IPS-11a (cell line): Measurements from ENCODE around the gene SLC9A9.
"Not testable (repeated sequence)": the region's sequence is repeated elsewhere in the genome, so short reads cannot be mapped to it uniquely, and the experiment has no call there.

Experiments used
- H3K4me3 ChIP-seq: one replicate; pipeline ENCODE4 v1.5.1; 2013; ENCODE audit warnings: low read depth, low read length, control low read depth

SLC9A9 gene

DNA sequence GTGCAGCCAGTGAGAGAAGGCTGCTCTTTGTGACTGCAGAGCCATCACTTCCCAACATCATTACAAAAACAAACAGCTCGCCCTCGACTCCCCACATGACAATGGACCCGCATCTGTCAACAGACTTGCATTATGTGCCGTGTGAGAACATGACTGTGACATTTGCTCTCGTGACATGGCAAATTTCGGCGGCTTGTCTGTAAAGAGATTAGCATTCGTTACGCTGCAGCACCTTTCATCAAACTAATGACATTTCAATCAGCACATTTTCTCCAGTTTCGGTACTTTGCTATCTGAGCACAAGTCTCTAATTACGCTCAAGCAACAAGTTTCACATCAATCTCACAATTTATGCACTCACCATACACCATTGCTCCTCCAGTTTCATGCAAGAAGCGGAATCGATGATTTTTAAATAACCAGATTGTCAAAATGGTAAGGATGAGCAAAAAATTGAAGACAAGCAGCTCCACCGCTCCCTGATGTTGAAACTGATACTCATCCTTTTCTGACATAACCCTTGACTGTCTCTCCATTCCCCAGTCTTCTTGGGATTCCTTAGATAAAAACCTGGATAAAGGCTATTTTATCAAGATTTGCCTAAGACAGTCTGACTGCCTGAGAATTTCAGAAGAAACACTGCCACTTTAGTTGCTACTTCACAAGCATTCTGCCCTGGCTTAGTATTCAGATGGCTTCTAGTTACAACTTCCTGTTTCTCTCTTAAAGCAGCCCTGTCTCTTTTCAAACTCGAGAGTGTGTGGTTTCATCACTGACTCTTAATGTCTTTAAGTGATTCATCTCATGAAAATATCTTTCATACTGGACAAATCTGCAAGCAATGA, at the start of gene SLC9A9:
SLC9A9 (minus strand) TSS at position 682 of the 845 bp plus-strand sequence; CDS start at position 536, 146 bp downstream.
- H3K4me3 ChIP-seq: peak within 1 kb of the TSS; percentile 14

DNA sequence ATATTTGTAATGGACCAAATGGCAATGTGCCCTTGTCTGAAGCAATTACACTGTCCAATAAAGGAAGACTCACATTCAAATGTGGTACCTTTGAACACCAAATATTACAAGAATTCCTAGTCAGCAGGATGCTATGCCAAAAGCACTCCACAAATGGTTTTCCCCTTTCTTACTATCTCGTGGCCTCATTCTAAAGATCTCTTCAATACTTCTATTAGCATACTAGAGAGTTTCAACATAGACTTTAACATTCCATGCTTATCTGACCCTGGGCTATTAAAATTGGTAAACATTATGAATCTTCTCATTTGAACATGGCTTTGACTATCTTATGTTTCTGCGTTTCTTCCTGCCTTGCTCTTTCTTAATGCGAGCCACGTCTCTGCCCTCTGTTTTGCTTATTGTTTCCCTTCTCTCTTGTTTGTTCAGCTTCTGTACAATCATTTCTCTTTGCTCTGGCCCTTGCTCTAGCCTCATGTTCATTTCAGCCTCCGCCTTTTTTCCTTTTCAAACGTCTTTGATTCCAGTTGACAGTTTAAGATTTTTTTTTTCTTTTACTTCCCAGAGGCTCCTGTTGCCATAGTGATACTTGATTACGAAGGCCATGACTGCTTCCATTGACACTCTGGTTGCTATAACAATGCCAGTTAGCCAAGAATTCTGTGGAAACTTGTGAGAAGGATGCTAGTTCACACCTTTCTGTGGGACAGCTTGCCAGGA, 49.5 kb upstream of the SLC9A9 start:
- no peak overlapping the region for H3K4me3 ChIP-seq

DNA sequence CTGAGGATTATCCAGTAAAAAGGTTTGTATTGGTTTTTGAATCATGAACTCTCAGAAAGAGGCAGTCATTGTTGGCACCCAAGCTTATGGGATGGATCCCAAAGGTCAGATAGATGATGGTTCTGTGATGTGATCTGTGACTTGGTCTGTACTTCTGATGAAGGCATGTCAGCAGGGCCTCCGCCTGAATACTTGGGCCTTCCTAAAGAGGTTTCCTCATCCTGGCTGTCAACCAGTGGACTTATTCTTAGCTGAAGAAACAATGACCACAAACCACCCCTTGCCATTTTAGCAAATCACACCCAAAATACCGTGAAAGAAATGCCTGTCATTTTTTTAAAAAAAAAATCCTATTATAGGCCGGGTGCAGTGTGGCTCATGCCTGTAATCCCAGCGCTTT, 48.2 kb upstream of the SLC9A9 start:
- H3K4me3 ChIP-seq: no peak overlapping the region

DNA sequence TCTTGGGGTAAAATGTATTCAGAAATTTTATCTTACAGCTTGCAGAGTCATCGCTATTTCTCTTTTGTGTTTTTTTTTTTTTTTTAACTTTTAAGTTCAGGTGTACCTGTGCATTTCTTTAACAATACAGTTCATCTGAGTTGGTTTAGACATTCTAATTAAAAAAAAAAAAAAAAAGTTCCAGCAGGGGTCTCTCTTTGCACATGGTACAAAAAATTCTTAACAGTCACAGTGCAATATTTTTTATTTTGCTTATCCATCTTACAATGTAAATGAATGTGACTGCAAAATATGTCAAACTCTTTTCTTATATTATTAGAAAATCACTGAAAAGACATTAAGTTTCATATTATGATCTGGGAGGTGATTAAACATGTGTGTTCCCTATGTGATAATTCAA, 47.5 kb upstream of the SLC9A9 start:
- H3K4me3 ChIP-seq: no peak overlapping the region

DNA sequence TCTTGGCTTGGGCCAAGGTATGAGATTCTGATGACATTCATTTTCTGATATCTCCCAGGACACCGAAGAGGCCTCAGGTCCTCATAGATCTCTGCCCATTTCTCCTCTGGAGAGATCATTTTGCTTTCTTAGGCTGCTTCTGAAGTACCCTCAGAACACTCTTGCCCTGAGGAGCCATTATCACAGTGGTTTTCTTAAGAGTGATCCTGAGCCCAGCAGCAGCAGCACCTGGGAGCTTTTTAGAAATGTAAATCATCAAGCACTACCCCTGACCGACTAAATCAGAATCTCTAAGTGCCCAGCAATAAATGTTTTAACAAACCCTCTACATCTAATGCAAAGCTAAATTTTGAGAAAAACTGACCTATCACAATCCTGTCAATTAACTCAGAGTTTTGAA, 40.6 kb upstream of the SLC9A9 start:
- H3K4me3 ChIP-seq: no peak overlapping the region

DNA sequence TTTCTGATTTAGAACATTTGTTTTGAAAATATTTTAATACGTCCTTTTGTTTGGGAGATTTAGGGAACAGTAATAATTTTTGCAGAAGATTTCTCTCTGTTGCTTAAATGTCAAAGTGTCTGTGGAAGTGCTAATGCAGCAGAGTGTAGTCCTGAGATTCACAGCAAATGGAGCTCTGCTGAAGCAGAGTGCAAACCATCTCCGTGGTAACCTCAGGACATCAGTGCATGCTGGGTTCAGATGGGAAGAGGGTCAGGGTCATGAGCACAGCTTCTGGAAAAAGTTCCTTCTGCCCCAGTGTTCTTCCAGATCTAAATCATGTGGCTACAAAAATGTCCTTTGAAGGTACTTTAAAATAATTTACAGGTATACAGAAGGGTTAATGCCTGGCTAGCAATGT, 39.9 kb upstream of the SLC9A9 start:
- H3K4me3 ChIP-seq: no peak overlapping the region

DNA sequence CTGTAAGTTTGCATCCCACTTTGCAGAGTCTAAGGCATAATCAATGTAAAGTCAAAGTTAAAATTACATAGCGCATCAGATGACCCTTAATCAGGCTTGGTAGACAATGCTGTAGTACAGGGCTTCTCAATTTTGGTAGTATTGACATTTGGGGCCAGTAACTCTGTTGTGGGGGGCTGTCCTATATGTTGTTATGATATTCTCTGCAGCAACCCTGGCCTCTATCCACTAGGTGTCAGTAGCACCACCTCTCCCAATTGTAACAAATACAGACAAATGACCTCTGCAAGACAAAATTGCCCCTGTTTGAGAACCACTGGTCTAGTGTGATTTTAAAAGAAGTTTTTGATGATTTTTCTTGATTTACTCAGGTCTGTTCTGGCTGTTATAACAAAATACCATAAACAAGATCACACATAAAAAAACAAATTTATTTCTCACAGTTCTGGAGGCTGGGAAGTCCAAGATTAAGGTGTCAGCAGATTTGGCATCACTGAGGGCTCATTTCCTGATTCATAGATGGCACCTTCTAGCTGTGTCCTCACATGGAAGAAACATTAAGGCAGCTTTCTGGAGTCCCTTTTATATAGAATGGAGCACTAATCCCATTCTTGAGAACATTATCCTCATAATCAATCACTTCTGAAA, 37.6 kb upstream of the SLC9A9 start:
- no peak overlapping the region for H3K4me3 ChIP-seq

DNA sequence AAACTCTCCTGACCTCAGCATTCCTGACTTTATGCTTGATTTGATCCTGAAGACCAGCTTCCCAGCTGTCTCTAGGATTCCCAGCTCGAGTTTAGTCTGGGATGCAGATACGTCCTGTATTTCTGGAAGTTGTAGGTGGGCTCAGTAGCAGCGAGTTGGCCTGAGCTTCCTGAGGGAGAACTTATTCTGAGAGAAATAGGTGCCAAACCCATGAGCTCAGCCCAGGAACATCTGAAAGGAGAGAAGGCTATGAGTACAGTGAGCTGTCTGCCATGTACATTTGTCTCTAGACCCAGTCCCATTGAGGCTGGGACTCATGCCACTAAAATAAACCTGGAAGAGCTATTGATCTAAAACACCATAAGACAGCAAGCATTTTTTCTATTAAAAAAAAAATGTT, 36.6 kb upstream of the SLC9A9 start:
- H3K4me3 ChIP-seq: no peak overlapping the region

DNA sequence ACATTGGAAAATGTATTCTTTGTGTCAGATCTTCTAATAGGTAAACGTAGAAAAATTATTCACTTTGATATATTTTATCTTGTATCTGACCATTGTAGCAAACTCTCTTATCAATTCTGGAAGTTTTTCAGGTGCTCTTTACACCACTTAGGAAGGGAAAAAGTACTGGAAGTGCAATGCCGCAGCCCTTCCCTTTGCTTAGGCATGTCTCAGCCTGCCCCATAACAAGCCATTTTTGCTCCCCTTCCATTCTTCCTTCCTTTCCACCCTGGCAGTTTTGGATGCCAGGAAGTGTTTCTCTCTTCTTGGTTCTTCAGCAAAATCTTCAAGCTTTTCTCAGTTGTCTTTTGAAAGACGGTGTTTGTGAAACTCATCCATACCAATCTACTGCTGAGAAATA, 34.9 kb upstream of the SLC9A9 start:
- H3K4me3 ChIP-seq: no peak overlapping the region

DNA sequence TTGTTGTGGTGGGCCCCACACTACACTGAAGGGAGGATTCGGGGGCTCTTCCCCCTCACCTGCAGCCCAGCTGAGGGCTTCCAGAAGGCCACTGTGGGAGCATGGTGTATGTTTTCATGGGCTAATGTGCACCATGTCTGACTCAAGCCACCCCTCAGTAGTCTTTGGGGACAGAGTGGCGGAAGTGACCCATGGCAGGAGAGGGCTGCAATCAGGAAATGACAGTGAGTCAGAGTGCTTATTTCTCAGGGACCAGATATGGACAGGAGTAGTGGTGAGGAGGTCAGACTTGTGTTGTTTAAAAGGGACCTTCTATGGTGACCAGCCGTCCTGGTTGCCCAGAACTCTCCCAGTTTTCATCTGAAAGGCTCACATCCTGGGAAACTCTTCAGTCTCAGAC, 32.8 kb upstream of the SLC9A9 start:
- no peak overlapping the region for H3K4me3 ChIP-seq

DNA sequence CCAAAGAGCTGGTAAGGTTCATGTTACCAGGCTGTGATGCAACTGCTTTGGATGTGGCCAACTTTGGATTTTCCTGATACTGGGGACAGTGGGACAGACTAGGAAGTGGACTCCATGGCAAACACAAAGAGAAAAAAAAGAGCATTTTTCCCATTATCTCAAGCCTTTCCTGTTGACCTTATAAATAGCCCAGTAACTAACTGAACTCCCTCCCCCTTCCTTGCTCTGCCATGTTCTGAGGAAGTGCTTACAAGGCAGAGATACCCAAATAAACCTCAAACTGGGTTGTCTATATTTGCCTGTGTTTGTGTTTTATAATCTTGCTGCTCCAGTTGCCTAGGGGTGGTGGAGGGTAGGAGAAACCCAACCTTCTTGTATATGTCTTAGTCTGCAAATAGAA, 27.3 kb upstream of the SLC9A9 start:
- no peak overlapping the region for H3K4me3 ChIP-seq

DNA sequence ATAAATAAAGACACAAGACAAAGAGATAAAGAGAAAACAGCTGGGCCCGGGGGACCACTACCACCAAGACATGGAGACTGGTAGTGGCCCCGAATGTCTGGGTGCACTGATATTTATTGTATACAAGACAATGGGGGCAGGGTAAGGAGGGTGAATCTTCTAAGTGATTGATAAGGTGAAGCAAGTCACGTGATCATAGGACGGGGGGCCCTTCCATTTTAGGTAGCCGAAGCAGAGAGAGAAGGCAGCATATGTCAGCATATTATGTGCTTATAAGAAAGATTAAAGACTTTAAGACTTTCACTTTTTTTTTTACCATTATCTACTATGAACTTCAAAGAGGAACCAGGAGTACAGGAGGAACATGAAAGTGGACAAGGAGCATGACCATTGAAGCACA, 25.3 kb upstream of the SLC9A9 start:
- not testable (repeated sequence) for H3K4me3 ChIP-seq

DNA sequence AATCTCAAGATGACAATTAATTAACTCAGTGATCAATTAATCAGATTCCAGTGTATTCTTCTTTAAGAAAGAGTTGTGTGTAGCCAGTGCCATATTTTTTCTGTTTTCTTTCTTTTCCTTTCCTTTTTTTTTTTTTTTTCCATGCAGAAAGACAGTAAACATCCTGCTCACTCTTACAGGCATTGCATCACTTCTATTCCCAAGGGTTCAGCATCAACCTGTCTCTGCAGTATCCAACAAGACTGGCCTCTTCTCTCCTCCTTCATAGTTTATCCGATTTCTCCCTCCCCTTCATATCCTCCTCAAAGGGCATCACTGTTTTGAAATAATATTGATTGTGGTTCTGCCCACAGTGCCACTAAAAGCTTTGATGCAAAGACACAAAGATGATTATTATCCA, 17.0 kb upstream of the SLC9A9 start:
- no peak overlapping the region for H3K4me3 ChIP-seq

DNA sequence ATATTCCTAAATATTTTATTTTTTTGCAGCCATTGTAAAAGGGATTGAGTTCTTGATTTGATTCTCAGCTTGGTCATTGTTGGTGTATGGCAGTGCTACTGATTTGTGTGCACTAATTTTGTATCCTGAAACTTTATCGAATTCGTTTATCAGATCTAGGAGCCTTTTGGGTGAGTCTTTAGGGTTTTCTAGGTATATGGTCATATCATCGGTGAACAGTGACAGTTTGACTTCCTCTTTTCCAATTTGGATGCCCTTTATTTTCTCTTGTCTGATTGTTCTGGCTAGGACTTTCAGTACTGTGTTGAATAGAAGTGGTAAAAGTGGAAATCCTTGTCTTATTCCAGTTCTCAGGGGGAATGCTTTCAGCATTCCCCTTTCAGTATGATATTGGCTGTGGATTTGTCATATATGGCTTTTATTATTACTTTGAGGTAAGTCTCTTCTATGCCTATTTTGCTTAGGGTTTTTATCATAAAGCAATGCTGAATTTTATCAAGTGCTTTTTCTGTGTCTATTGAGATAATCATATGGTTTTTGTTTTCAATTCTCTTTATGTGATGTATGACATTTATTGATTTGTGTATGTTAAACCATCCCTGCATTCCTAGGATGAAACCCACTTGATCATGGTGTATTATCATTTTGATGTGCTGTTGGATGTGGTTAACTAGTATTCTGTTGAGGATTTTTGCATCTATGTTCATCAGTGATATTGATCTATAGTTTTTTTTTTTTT, 11.4 kb upstream of the SLC9A9 start:
- H3K4me3 ChIP-seq: no peak overlapping the region

DNA sequence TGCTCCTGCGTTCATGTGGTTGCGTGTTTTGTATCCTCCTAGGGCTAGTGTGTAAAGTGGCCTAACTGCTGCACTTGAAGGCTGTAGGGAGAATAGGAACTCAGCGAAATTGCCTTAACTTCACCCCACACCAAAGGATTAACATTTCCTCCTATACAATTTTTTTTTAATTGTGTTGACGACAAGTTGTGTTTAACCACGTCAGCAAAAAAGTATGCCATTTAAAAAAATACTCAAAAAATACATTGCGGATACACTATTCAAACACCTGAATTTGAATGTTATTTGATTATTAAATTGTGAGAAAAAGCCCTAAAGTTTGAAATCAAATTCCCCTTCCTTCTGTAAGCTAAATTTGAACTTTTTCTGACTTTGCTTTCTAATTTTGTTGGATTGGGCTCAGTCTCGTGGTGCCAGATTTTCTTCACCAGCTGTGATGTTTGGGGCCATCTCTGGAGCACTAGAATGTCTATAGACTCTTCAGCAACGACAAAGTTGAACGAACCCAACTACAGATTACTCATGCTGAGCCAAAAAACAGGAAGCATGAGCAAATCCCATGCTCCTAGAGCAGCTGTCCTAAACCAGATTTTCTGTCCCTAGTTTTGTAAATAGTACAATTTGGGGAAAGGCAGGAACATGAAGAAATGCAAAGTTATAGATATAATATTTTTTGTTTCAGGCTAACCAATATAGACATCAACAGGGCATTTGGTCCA, 8.1 kb upstream of the SLC9A9 start:
- no peak overlapping the region for H3K4me3 ChIP-seq

DNA sequence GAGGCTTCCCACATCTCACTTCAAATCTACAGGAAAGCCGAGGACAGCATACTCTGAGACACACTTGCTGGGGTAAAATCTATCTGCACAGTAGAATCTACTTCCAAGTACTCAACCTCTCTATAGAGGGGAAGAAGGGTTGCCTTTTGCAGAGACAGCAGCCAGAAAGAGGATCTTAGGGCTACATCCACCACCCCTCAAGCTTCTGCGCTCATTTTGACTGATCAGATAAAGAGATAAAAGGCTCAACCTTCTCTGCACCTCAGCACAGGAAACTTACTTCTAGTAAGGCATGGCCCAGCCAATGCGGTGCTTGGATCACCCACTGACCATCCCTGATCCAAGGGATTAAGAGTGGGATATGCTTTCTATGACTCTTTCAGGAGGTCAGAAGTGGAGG, 6.9 kb upstream of the SLC9A9 start:
- H3K4me3 ChIP-seq: no peak overlapping the region

DNA sequence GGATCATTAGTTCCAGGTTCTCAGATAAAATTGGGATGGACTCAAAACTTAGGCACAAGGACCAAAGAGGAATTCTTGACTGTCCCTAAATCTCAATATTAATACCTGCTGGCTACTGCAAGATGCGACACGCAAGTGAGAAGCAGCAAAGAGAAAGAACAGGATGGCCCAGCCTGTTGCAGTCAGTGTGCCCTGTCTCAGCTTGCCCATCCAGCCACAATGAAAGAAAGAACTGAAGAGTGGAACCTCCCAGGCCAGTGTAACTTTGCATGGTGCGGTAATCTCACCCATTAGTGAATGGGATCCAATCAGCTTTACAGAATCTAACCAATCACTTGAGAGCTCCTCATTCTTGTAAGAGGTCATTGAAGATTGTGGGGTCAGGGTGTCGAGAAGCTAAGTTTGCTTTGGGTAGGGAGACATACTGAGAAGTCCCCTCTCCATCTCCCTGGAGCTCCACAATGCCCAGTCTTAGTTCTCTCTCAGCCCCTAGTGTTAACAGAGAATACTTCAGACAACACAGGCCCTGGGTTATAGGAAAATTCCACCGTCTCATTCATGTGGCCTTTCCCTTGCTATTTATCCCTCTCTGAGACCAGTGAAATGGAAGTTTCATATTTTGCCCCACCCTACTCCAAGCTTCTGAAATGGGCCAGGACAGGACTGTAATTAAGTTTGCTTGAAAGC, 3.2 kb upstream of the SLC9A9 start:
- H3K4me3 ChIP-seq: no peak overlapping the region

DNA sequence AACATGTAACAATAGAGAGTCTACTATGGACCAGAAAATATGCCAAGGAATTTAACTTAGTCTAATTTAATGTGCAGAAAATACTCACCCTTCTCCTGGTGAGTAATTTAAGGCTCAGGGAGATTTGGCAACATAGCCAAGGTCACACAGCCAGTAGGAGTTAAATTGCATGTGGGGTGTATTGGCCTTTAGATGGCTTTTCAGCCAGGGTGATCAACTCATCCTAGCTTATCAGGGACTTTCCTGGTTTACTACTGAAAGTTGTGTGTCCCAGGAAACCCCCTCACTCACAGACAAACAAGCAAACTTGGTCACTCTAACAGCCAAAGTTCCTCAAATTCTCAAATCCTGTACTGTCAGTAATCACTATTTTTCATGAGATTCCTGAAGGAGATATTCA, 2.6 kb upstream of the SLC9A9 start:
- no peak overlapping the region for H3K4me3 ChIP-seq

DNA sequence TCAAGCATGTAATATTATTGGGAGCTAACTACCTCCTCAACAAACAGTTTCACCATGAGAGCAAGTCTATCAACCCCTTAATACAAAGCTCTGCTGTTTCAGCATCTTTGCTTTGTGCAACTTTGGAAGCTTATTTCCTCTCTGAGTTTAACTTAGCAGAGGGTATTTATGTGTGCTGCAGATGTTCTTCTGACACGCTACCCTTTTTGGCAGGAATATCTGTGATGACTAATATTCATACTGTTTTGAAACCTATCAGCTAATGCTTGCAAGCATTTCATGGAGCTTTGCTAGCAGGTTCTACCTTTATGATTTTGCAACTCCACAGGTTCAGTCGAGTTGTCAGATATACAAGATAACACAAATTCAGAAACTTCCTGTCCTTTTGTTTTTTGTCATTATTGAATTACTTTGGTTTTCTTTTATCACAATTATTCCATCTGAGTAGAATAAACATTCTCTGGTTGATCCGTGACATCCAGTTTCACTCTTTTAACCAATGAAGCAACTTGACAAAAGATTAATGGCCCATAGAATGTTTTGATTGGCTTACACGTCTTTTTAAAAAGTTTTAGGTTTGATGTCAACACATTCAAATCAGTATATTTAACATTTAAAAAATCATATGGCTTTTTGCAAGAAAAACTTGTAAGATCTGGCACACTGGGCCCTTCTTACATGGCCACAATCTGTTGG, 1.7 kb upstream of the SLC9A9 start:
- no peak overlapping the region for H3K4me3 ChIP-seq
